Muscle of leg (tissue), 11 donors: ENCODE measurements around the gene GID8. TPM values are rescaled to one million over a fixed set of nuclear protein-coding genes. Genes with fewer than 3 reads are reported as not detected.

Experiments used
- DNase-seq: peaks from one replicate; pipeline ENCODE4 v3.0.0; 2013
- H3K27ac ChIP-seq: one replicate; pipeline ENCODE4 v1.5.1; 2013; ENCODE audit warnings: mild to moderate bottlenecking, low read length, control low read depth
- H3K27me3 ChIP-seq: one replicate; pipeline ENCODE4 v1.6.1; 2013; ENCODE audit warnings: low read length; ENCODE audit not compliant: control insufficient read depth, insufficient read depth
- H3K36me3 ChIP-seq: one replicate; pipeline ENCODE4 v1.6.1; 2013; ENCODE audit warnings: low read length; ENCODE audit not compliant: control insufficient read depth, insufficient read depth
- H3K4me1 ChIP-seq: one replicate; pipeline ENCODE4 v1.6.1; 2013; ENCODE audit warnings: low read length; ENCODE audit not compliant: control insufficient read depth, insufficient read depth
- H3K4me3 ChIP-seq: one replicate; pipeline ENCODE4 v1.5.1; 2013; ENCODE audit warnings: low read length, control low read depth
- H3K9me3 ChIP-seq: replicated peaks from 2 replicates; pipeline ENCODE4 v1.6.1; 2013; ENCODE audit warnings: low read depth, low read length; ENCODE audit not compliant: control insufficient read depth
- WGBS: methylation state at CpG from one replicate; pipeline ENCODE4 v1.1.5; 2013; ENCODE audit warnings: missing lambda C conversion rate; ENCODE audit not compliant: insufficient coverage; 5-methylcytosine and 5-hydroxymethylcytosine counted together
- polyA plus RNA-seq, 8 donors: library from polyadenylated mRNA; unstranded; fragments of 120-200 nt; gene quantifications; one replicate each; pipeline versions ENCODE4 v1.2.1 to v1.2.3, GENCODE V29; 2013; ENCODE audit warnings: inconsistent platforms in 1 of 8, low replicate concordance in 1 of 8; ENCODE audit not compliant: insufficient read length in 8 of 8, insufficient read depth in 1 of 8
- total RNA-seq: library from RNA; stranded (reverse); fragments of 120-200 nt; gene quantifications from one replicate; pipeline ENCODE4 v1.2.4, GENCODE V29; 2013

Gene GID8
- total and polyA plus RNA-seq, 9 donors, result 22.0 to 38.7 (median 30.8) TPM

DNA sequence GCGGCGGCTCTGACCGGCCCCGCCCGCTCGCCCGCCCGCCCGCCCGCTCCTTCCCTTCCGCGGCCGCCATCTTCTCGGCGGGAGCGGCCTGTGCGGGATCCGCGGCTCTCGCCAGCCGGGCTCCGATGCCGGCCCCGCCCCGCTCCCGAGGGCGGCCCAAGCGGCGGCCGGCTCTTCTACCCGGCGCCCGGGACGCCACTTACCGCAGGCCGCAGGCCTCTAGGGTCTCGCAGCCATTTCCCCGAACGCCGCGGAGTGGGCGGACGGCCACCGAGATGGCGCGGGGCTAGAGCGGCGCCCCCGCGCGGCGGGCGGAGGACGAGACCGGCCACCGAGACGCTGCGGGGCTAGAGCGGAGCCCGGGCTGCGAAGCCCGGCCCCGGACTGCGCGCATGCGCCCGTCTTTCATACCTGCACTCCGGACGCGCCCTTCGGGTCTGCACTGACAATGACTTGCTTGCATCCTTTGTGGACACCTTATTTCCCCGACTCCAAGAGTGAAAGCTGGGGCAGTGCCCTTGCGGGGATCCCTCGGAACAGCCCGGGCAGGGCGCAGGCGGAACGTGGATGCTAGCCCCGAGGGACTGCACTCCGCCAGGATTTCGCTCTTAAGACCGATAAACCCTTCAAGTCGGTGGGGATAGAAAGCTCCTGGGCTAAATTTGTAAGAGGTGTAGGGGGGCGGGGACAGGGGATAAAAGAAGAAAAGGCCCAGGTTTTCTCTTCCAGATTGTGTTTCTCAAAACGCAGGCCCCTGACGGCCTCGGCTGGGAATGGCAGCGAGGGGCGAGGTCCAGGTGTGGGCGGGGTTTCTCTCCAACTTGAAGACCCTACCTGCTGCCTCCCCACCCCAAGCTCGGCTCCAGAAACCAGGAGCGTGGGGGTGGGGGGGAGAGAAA is 11.5 kb upstream of the GID8 start, which contains the start of gene DIDO1:
TSS of gene DIDO1 (minus strand) at position 277 of the 899 bp plus-strand sequence.
- Histone ChIP-seq H3K4me3 (peak within 1 kb of the TSS; percentile 92), H3K4me1 (peaks cover 49% of the 10 kb centered on the region), H3K27me3 (no peaks in the 10 kb centered on the region), H3K36me3 (no peaks in the 10 kb centered on the region), H3K27ac (peak within 1 kb of the TSS; percentile 87), H3K9me3 (no peaks in the 10 kb centered on the region)
- DNase-seq, result peak; percentile 93
- under 1% methylated on average over 83 of the region's 92 CpGs for WGBS

- H3K27me3 ChIP-seq, result no peaks in the 10 kb centered on the region
- no peaks in the 10 kb centered on the region for H3K9me3 ChIP-seq
- H3K27ac ChIP-seq, result peak overlapping the region; percentile 52
- H3K4me3 ChIP-seq, result peak overlapping the region; percentile 92
- DNase-seq, result no peak
- peaks cover 46% of the 10 kb centered on the region for H3K4me1 ChIP-seq
- 74% methylated on average over 4 of the region's 12 CpGs for WGBS
- no peaks in the 10 kb centered on the region for H3K36me3 ChIP-seq
Measured at GRCh38 chr20:62927128-62927705, 10.7 kb upstream of the GID8 start.

DNA sequence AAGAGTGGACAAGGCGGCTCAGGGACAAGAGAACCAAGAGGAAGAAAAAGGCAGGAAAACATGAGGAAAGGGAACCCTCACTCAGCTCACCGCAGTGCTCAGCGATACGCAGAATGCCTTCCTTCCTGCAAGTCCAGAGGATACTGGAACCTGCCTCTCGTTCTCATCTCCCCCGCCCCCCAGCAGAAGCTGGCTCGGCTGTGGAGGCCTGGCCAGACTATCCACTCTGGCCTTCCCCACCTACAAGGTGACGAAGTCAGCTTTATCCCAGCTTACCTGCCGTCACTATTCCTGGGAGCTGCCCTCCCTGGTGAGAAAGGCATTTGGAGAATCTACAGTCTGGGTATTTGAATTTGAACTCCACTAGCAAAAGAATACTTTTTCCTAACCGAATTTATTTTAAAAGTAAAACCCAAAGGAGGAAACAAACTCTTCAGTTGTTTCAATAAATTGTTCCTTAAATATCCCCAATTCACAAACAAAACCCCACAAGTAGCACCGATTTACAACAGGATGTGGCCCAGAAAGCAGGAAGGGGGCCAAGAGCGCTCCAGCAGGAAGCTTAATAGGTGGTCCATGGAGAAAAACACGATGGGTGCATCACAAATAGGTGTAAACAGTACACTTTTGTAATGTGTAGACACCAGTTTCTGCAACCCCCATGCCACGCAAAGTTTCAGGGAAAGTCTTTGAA is 9.6 kb upstream of the GID8 start:
- Histone ChIP-seq H3K4me1 (peaks cover 39% of the 10 kb centered on the region), H3K4me3 (peak overlapping the region; percentile 40), H3K27ac (peak overlapping the region; percentile 73), H3K27me3 (no peaks in the 10 kb centered on the region), H3K9me3 (no peaks in the 10 kb centered on the region), H3K36me3 (no peaks in the 10 kb centered on the region)
- DNase-seq, result peak; percentile 24
- 47% methylated on average over 8 of the region's 14 CpGs for WGBS

DNA sequence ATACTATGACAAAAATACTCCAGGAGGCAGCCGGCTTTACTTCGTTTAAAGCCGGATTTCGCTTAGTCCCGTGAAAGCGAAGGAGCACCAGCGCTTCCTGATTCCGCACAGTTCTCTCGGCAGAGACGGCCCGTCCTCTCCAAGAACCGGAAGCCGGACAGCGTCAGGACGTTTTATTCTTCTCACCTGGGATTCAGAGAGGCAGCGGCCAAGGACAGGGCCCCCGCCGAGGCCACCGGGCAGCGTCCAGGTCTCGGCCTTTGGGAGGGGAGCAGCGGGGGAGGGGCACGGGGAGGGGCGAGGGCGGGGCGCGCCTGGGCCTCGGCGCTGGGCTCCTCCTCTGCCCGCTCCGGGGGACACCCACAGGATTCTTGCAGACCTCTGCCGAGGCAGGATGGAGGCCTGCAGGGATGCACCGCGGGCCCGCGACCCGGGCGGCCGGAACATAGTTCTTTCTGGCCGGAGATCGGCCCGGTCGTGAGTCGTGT is 8.9 kb upstream of the GID8 start:
- no peaks in the 10 kb centered on the region for H3K9me3 ChIP-seq
- peak overlapping the region; percentile 40 for H3K4me3 ChIP-seq
- H3K27ac ChIP-seq, result peak overlapping the region; percentile 73
- H3K4me1 ChIP-seq, result peaks cover 36% of the 10 kb centered on the region
- 4% methylated on average over 44 of the region's 44 CpGs for WGBS
- H3K36me3 ChIP-seq, result peaks cover under 1% of the 10 kb centered on the region
- peak; percentile 79 for DNase-seq
- H3K27me3 ChIP-seq, result no peaks in the 10 kb centered on the region

GRCh38 chr20:62931464-62931863 is 6.5 kb upstream of the GID8 start:
- Histone ChIP-seq H3K36me3 (peaks cover 19% of the 10 kb centered on the region), H3K9me3 (no peaks in the 10 kb centered on the region), H3K4me3 (no peak overlapping the region), H3K27me3 (no peaks in the 10 kb centered on the region), H3K27ac (no peak overlapping the region), H3K4me1 (peaks cover 36% of the 10 kb centered on the region)
- 83% methylated on average over 6 of the region's 9 CpGs for WGBS
- no peak for DNase-seq

GRCh38 chr20:62933966-62934365 is 4.0 kb upstream of the GID8 start:
- WGBS, result 75% methylated on average over 3 of the region's 3 CpGs
- no peak for DNase-seq
- Histone ChIP-seq H3K4me3 (no peak overlapping the region), H3K27me3 (no peaks in the 10 kb centered on the region), H3K27ac (no peak overlapping the region), H3K4me1 (peaks cover 20% of the 10 kb centered on the region), H3K9me3 (no peaks in the 10 kb centered on the region), H3K36me3 (peaks cover 19% of the 10 kb centered on the region)

DNA sequence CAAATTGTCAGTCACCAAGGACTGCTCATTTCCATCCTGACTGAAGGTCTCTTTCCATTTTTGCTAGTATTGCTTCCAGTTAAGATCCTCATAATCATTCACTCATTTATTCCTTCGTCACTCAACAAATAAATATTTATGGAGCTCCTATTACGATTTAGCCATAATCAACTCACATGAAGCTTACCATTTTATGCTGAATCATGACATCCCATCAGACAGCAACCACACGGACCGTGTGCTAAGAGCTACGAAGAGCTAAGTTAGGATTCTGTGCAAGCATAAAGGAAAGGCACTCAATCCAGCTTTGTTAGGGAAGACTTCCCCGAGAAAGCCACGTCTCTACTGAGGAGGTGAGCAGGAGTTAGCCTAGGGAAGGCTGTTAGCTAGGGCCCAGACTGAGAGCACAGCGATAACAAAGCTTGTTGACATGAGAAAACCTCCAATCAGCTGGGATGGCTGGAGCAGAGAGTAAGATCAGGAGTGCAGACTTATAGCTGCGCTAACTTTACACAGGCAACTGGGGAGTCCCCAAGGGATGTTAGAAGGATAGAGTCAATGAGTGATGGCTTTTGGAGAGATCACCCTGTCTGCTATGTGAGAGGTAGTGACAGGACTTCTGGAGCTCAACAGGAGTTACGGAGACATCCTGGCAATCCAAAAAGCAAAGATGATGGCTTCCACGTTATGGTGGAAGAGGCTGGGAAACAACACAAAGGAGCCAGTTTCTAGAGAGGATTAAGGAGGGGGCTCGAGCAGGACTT is 2.6 kb upstream of the GID8 start:
- no peaks in the 10 kb centered on the region for H3K9me3 ChIP-seq
- H3K27ac ChIP-seq, result no peak overlapping the region
- H3K4me1 ChIP-seq, result peaks cover 25% of the 10 kb centered on the region
- WGBS, result 84% methylated on average over 8 of the region's 12 CpGs
- no peaks in the 10 kb centered on the region for H3K27me3 ChIP-seq
- H3K4me3 ChIP-seq, result no peak overlapping the region
- peaks cover 19% of the 10 kb centered on the region for H3K36me3 ChIP-seq
- no peak for DNase-seq

- Histone ChIP-seq H3K27me3 (no peaks in the 10 kb centered on the region), H3K4me1 (peaks cover 25% of the 10 kb centered on the region), H3K4me3 (no peak overlapping the region), H3K36me3 (peaks cover 22% of the 10 kb centered on the region), H3K27ac (no peak overlapping the region), H3K9me3 (no peaks in the 10 kb centered on the region)
- WGBS, result 81% methylated on average over 13 of the region's 22 CpGs
- no peak for DNase-seq
Measured at GRCh38 chr20:62935968-62936585, 1.9 kb upstream of the GID8 start.
